HCT116 (cell line): ENCODE measurements around the gene ANKRD10.

Experiments used
- CEBPB ChIP-seq: IDR thresholded peaks from 2 replicates; pipeline ENCODE4 v1.6.1; 2012; ENCODE audit warnings: low read depth
- RAD21 ChIP-seq: IDR thresholded peaks from 2 replicates; pipeline ENCODE4 v1.6.1; 2012; ENCODE audit warnings: low read depth, mild to moderate bottlenecking
- SIN3A ChIP-seq: IDR thresholded peaks from 2 replicates; pipeline ENCODE4 v1.6.1; 2012; ENCODE audit warnings: low read depth
- TF ChIP-seq, protein P1 (sequence below), 3 experiments: fragments of 200-600 bp in 1 of 3; sonication (generic) in 1 of 3; IDR thresholded peaks in 2 of 3; conservative IDR thresholded peaks in 1 of 3; 2 replicates each; pipeline ENCODE4 v1.5.1; 2012 to 2017; ENCODE audit warnings: low read depth in 2 of 3, low read length in 2 of 3, antibody characterized with exemption in 1 of 3, borderline replicate concordance in 1 of 3, control low read depth in 1 of 3, mild to moderate bottlenecking in 1 of 3, mixed read lengths in 1 of 3, mixed run types in 1 of 3, moderate library complexity in 1 of 3; ENCODE audit not compliant: insufficient read depth in 1 of 3

DNA sequence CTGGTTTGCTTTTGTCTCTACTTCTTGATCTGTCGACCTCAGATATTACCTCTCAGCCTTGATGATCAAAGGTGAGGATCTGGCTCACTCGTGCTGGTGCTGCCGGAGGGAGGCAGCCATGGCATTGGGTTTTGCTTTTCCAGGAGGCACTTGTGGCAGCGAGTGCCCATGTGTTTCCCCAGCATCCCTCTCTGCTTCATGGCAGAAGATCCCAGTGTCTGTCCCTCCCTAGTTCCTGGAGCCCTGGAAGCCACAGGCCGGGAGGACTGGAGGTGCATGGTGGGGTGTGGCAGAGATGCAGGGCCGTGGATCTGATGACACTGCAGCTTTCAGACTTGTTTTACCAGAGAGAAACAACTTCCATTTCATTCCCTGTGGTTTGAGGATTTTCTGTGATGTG, 47.5 kb downstream of the ANKRD10 start:
- TF ChIP-seq, protein P1, sequence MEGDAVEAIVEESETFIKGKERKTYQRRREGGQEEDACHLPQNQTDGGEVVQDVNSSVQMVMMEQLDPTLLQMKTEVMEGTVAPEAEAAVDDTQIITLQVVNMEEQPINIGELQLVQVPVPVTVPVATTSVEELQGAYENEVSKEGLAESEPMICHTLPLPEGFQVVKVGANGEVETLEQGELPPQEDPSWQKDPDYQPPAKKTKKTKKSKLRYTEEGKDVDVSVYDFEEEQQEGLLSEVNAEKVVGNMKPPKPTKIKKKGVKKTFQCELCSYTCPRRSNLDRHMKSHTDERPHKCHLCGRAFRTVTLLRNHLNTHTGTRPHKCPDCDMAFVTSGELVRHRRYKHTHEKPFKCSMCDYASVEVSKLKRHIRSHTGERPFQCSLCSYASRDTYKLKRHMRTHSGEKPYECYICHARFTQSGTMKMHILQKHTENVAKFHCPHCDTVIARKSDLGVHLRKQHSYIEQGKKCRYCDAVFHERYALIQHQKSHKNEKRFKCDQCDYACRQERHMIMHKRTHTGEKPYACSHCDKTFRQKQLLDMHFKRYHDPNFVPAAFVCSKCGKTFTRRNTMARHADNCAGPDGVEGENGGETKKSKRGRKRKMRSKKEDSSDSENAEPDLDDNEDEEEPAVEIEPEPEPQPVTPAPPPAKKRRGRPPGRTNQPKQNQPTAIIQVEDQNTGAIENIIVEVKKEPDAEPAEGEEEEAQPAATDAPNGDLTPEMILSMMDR (IDR thresholded peaks at IDR 0.05 in 2 of 3, conservative IDR thresholded peaks at IDR 0.05 in 1 of 3; ENCODE audit: borderline replicate concordance in 1 of 3, insufficient read depth in 1 of 3, low read depth in 2 of 3, low read length in 2 of 3): no peak
- no peak for TF ChIP-seq RAD21
- TF ChIP-seq SIN3A: no peak
- no peak for TF ChIP-seq CEBPB
